Activated T-helper 1 cell treated with Interleukin-2 at 50 U/mL for 16 hours (primary cell): ENCODE measurements around the gene TGFBR2.

Experiments
- DNase-seq: peaks from one replicate; pipeline ENCODE4 v3.0.0-alpha.2; 2020; ENCODE audit warnings: low read depth

The TGFBR2 gene

DNA sequence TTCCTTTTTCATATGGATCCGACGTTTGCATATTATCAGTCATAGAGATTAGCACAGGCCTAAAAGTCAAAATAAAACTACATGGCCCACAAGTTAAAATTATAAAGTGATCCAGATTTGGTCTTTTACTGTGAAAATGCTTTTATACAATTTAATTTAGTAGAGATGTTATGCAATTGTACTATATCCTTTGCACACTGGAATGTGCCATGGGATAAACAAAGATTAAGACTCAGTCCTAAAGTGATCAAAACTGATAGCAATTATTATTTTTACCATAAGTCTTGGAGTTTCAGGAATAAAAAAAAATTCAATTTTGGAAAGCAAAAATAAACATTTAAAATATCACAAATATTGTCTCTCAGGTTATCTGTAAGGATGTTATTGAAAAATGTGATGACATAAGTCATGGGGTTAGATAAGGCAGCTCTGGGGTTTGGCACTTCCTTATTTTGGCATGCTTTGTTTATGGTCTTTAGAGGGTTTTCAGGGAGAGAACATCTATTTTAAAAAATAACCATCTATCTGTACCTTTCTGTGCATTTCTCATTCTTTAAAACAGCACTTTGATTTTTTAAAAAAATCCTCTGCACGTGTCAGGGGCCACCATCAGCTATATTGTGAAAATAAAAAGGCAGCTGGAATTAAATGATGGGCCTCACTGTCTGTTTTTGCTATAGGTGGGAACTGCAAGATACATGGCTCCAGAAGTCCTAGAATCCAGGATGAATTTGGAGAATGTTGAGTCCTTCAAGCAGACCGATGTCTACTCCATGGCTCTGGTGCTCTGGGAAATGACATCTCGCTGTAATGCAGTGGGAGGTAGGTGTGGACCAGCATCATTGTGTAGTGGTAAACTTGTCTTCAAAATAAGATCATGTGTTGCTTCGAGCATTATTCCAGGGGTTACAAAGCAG lies 67.3 kb downstream of the TGFBR2 start:
- no peak for DNase-seq

DNA sequence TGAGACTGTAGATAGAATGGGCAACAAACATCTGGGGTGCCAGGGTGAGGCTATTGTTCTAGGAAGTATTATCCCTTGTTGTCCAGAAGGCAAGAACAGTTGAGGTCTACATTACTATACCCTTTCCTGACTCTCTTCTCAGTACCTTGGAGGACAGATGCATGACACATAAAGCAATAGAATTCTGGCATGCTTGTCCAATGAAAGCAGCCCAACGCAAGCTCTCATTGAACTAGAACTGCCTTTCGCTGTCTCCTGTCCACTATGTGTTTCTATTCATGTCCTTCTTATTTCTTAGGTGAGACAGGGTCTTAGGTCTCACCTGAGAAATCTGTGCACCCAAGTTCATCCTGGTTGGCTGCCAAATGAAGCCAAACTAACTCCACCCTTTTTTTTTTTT lies 68.6 kb downstream of the TGFBR2 start:
- no peak for DNase-seq

DNA sequence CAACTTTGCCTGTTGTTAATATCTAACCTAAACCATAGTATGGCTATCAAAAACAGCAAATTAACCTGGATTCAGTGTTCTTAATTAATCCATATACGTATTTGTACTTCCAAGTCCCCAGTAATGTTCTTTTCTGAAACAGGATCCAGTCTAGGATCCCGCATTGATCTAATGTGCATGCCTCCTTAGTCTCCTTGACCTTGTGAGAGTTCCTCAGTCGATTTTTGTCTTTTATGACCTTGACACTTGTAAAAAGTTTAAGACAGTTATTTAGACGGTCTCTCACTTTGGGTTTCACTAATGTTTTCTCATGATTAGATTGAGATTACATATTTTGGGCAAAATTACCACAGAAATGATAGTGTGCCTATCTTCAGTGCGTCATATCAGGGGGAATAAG lies 69.4 kb downstream of the TGFBR2 start:
- no peak for DNase-seq

DNA sequence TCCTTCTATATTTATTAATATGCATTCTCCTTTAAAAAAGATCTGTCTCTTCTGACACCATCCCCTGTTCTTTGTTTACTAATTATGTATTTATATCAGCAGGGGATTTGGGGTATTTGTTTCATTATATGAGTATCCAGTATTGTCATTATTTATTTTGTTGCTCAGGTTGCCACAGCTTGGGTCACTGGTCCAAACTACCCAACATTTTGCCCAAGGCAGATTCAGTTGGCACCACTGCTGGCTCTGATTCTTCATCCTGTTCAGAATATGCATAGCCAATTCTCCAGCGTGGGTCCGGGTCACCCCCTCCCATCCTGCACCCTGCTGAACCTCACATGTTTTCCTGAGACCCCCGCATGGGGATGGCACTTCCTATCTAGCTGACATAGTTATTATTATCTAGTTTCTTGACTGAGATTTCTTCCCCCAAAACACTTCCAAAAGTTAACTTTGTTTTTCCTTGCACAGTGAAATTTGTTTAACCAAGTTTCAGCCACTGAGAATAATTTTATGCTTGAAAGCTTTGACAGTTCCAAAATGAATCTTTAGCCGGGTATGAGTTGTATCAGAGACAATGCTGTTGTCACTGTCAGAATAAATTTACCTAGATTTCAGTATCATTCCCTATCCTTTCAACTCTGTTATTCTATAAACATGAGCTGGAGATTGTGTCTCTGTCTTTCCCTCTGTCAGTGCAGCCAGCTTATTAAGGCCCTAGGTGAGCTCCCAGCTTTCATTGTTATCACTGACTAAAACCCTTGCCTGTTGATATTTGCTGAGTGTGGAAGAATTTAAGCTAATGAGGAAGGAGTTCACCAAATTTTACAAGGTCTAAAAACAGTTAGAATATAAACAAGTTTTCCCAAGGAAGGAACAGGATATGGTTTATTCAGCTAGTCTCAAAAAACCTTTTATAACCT lies 70.3 kb downstream of the TGFBR2 start:
- DNase-seq: no peak

DNA sequence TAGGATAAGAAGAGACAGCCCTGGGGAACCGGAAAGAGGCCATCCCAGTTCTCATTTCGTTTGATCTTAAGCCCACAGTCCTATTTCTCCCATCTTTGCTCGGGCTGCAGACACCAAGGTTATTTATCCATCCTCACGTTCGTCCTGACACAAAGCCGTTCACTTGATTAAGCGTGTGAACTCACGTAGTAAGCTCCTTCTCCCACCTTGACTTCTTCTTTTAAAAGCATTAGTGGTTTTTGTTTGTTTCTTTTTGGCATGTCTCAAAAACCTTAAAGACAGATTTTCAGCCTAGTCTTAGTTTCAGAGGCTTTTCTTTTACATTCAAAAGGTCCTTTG lies 70.9 kb downstream of the TGFBR2 start:
- no peak for DNase-seq

DNA sequence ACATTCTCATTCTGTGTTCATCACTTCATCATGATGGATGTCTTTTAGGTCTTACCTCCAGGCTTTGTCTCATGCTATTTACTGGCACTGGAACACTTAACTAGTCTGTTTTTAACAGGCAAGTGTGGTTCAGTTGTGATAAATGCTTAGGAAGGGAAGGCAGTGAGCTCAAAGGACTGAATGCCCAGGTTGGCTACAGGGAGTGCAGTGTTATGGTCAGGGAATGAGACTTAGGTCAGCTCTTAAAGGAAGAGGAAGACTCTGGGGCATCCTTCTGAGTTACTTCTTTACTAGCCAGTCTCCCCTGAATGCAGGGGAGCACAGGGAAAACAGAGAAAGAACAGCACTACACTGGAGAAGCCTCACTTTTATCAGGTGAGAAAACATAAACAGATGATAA lies 72.6 kb downstream of the TGFBR2 start:
- DNase-seq: no peak

DNA sequence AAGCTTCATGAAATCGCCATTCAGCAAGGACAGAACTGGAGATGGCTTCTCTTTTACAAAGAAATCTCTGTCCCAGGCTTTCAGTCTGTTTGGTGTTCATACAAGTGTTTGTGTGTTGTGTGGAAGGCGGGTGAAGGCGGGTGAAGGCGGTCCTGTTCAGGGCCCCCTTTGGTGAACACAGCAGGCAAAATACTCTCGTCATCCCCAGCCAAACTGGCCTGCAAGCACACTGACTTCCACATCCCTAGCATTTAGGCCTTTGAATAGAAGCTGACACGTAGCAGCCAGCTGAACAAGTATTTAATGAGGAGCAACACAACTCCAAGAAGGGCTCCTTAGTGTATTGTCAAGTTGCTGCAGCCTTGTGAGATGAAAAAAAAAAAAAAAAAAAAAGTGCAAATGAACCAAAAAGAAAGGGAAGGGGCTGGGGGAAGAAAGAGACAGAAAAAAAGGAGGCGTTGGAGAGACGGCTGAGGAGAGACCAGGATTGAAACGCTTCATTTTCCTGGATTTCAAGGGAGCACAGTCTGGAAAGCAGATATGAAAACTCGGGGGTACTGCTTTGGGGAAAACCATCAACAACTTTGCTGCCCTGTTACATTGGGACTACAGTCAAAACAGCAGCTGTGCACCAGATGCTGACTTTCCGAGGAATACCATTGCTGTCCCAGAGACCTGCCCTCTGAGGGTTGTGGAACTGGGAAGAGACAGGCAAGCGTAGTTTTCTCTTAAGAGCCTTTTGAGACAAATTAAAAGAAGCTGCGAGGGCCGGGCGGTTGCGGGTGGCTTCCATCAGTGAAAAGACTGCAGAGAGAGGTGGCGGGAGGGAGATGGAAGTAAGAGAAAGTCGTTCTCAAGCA lies 74.6 kb downstream of the TGFBR2 start:
- DNase-seq: no peak

DNA sequence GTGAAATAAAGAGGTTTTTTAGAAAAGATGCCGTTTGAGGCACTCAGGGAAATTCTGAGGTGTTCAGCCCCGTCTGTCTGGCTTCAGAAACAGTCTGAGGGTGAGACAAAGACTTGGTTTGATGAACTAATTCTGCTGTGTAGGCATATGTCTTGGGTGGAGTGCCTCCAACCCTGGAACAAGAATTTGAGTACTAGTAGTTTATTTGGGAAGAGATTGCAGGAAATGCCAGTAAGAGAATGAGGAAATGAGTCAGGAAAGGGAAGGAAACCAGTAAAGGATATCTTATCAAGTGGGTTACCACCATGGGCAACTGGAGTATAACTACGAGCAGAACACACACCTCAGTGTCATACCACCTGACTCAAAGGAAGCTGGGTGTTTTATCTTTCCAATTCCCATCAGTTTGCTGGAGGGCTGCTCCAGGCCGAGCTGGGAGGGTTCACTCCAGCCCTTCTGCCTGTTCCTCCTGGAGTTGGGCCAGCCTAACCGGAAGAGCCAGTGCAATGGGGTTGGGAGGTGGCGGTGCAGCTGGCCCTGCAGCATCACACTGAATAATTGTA lies 75.3 kb downstream of the TGFBR2 start:
- no peak for DNase-seq

DNA sequence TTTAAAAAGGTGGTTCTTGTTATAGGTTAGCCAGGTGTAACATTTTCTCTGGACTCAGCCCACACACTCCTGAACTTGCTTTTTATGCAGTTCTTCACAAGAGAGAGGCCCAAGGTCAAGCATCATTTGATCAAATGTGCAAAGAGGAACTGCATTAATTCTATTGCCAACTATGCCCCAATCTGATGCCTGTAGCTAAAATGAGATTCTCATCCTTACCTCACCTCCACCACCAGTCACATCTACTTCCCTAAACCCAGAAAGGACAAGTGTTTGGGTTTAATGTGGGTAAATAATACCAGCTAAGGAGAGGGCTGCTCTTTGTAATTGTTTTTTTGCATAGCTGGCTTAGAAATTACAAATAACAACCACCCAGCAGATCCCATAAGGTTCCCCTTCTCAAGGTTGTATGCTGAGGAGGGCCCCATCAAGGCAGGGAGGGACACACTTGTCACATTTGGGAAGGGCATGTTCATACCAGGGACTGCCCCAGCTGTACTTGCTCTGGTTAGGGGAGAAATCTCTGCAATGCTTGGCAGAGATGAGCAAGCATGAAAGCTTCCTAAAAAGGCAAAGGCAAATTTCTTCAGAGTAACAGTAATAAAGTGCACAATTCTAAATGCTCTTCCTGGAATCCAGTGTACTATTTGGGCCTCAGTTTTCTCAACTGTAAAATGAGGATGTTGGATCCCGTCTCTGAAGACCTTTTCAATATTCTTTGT lies 76.2 kb downstream of the TGFBR2 start:
- DNase-seq: no peak

DNA sequence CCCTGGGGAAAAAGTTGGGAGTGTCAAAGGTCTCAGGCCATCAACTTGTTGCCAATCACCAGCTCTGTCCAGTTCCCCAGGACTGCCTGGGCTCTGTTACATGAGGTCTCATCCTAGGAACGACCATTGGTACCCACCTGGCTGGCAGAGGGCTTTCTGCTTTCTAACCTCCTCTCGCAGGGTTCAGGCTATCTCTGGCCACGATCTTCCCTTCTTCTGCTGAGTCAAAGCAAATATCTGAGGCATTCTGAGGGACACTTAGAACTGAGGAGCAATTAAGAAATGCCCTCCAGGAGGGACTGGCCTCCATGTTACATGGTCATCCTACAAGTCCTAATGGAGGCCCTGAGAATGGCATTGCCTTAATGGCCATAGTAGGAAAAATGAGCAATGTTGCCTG lies 77.4 kb downstream of the TGFBR2 start:
- no peak for DNase-seq

DNA sequence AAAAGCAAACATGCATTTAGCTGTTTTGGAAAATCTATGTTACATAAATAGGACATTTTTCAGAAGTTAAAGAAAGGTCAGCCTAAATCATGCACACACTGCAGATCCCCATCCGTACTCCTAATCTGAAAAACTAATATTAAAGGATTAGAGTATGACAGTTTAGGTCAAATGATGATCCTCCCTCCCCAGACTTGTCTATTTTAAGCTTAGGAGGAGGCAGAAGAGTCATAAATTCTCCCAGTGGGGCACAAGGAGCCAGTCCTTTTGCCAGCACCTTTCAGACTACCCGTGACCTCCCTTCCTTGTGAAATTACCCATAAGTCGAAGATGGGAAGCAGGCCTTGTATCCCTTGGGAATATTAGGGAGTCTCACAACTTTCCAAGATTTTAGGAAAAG lies 78.0 kb downstream of the TGFBR2 start:
- no peak for DNase-seq

DNA sequence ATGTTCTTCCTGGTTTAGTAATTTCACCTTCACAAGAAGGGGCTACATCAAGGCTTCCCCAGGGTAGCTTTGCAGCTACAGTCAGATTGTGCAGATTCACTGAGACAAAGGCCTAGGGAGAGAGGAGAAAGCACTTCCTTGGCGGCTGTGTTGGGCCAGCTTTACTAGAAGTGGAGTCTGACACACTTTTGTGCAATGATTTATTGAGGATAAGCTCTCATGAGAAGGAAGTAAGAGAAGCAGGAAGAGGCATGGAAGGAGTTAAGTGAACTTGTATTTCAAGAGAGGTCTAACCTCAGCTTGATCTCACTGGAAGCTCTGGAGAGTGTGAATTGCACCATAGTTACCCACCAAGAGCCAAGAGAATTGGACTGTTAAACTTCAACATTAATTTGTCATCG lies 78.9 kb downstream of the TGFBR2 start:
- no peak for DNase-seq

DNA sequence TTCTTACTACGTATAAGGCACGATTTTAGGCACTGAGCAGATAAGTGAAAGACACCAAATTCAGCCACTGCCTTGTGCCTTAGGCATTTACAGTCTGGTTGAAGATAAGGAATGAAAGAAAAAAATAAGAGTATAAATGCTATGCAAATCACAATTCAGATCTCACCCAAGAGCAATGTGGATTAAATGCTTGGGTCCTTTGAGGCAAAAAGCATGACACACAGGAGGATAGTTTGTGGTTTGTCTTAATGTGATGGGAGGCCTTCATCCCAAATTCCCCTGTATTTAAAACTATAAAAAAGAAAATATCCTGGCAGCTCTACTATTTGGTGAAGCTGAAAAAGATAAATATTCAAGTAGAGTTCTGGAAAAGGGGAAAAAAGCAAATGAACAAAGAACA lies 79.8 kb downstream of the TGFBR2 start:
- DNase-seq: no peak

DNA sequence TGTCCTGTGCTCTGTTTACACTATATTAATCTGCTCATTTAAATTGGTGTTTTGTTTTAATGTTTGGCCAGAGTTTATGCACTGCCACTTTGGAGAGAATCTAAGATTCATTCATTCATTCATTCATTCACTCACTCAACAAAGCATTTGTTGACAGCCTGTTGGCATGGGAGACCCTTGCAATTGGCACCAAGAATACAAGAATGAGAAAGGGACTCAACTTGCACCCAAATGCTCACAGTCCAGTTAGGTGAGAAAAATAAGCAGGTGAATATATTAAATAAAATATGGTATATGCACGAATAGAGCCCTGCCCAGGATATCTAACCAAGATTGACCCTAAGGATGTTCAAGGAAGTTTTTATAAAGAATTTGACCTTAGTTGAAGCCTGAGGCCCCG lies 80.4 kb downstream of the TGFBR2 start:
- DNase-seq: no peak

DNA sequence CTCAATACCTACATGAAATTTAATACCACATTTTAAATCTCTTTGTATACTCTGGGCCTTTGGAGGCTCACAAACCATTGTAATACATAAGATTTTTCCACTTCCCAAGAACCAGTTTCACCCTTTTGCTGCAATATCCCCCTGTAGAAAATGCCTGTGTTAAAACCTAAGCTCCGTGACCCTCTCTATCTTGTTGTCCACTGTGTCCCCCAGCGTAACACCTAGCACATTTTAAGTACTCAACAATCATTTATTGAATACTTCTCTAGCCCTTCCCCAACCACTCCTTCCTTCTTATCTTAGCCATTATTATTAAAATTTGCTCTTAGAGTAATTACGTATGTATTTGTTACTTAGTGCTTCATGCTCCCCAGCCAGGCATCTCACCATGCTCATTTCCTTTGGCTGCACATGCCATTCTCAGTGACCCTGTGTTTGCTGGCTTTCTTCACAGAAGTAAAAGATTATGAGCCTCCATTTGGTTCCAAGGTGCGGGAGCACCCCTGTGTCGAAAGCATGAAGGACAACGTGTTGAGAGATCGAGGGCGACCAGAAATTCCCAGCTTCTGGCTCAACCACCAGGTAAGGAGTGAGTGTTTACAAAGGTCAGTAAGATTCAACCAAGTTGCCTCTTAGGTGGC lies 81.6 kb downstream of the TGFBR2 start:
- no peak for DNase-seq

DNA sequence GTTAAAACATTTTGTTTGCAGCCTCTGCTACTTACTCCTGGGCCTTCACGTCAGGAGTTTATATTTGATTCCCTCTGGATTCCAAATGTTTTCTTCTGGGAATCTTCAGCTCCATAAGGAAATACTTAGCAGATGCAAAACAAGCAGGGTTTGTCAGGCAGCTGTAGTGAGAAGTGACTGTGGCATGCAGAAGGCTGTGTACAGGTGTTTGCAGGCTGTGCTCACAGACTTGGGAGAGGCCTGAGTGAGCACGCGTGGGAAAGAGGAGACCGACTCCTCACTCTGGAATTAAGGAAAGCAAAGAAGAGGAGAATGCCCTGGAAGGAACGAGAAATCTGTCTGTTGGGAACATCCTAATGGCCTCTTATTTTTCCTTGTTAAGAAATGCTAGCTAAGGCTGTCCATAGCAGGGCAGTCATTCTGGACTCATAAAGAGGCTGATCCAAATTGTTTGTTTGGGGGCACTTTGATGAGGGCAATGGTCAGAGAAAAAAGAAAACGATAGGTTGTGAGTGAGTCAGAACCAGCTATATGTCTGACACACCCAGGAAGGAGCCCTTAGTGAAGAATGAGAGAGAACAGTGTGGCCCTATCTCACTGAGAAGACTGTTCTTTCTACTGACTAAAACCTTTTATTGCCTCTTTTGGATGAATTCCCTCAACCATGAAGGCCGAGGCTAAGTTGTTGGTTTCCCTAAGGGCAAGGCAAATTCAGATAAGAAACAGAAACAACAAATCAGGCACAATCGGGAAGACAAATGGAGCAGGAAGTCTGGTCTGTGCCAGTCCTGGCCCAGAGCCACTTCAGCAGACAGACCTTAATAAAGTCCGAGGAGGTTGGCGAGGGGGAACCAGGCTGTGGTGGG lies 82.6 kb downstream of the TGFBR2 start:
- DNase-seq: no peak

DNA sequence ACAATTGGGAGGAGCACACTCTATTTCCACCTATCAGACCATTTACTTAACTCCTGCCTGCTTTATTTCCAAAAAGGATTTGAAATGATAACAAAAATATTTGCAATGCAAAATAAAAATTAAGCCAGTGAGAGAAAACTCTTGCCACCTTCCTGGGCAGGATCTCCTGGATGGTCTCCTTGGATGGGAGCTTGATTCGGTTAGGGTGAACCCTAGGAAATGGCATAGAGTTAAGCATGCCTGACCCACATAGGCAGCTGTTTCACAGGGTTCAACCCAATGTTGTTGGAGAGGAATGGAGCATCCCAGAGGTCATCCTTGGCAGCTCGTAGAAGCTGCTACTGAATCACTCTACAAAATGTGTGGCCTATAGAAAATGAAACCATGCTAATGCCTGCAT lies 83.8 kb downstream of the TGFBR2 start:
- no peak for DNase-seq

DNA sequence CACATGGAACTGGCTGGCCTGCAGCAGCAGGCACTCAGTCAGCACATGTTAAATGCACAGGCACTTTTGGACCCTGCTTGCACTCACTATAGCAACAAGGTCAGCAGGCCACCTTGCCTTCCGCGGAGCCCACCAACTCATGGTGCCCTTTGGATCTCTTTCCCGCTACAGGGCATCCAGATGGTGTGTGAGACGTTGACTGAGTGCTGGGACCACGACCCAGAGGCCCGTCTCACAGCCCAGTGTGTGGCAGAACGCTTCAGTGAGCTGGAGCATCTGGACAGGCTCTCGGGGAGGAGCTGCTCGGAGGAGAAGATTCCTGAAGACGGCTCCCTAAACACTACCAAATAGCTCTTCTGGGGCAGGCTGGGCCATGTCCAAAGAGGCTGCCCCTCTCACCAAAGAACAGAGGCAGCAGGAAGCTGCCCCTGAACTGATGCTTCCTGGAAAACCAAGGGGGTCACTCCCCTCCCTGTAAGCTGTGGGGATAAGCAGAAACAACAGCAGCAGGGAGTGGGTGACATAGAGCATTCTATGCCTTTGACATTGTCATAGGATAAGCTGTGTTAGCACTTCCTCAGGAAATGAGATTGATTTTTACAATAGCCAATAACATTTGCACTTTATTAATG lies 85.0 kb downstream of the TGFBR2 start:
- DNase-seq: no peak

DNA sequence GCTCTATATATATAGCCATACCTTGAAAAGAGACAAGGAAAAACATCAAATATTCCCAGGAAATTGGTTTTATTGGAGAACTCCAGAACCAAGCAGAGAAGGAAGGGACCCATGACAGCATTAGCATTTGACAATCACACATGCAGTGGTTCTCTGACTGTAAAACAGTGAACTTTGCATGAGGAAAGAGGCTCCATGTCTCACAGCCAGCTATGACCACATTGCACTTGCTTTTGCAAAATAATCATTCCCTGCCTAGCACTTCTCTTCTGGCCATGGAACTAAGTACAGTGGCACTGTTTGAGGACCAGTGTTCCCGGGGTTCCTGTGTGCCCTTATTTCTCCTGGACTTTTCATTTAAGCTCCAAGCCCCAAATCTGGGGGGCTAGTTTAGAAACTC lies 85.5 kb downstream of the TGFBR2 start:
- no peak for DNase-seq
